Loucy (cell line): ENCODE results near the gene FIBCD1.

Experiments used
- CTCF ChIP-seq: fragments of 200-600 bp; sonication (generic); conservative IDR thresholded peaks from 2 replicates; pipeline ENCODE4 v1.5.1; 2014; ENCODE audit warnings: mild to moderate bottlenecking, antibody characterized with exemption, low read length
- EZH2phosphoT487 ChIP-seq: fragments of 200-600 bp; IDR thresholded peaks from 2 replicates; pipeline ENCODE4 v1.6.1; 2018; ENCODE audit warnings: antibody characterized with exemption, mild to moderate bottlenecking, moderate library complexity, borderline replicate concordance

- no peak for TF ChIP-seq CTCF
- no peak for TF ChIP-seq EZH2phosphoT487
These were observed 51.4 kb downstream of the FIBCD1 start for GRCh38 chr9:130887494-130888144.
